Lung (tissue), 12 donors: Measurements from ENCODE around the gene SMARCC2. TPM values are rescaled to one million over a fixed set of nuclear protein-coding genes. Genes with fewer than 3 reads are reported as not detected.

Experiments used
- ATAC-seq: fragments of 200-7000 bp; cut with Tn5 transposase; one replicate; pipeline ENCODE4 v1.9.1; 2020; ENCODE audit warnings: moderate number of reproducible peaks; ENCODE audit not compliant: insufficient read depth, low FRiP score
- DNase-seq, 3 donors: peaks; one replicate each; pipeline ENCODE4 v3.0.0-alpha.2; 2013 to 2017
- H3K27ac ChIP-seq, 2 donors: one replicate each; pipeline ENCODE4 v1.5.1; 2013; ENCODE audit warnings: mild to moderate bottlenecking in 2 of 2, moderate library complexity in 2 of 2, control low read depth in 1 of 2, inconsistent platforms in 1 of 2, low read depth in 1 of 2, low read length in 1 of 2
- H3K27me3 ChIP-seq, 3 donors: one replicate each; pipeline ENCODE4 v1.5.1; 2013; ENCODE audit warnings: low read length in 2 of 3; ENCODE audit not compliant: control insufficient read depth in 3 of 3, insufficient read depth in 3 of 3
- H3K36me3 ChIP-seq, 4 donors: one replicate each; pipeline ENCODE4 v1.5.1; 2013; ENCODE audit warnings: low read length in 4 of 4, mild to moderate bottlenecking in 1 of 4, moderate library complexity in 1 of 4; ENCODE audit not compliant: control insufficient read depth in 4 of 4, insufficient read depth in 4 of 4
- H3K4me1 ChIP-seq, 5 donors: one replicate each; pipeline ENCODE4 v1.5.1; 2013; ENCODE audit warnings: low read length in 5 of 5, mild to moderate bottlenecking in 2 of 5, moderate library complexity in 1 of 5; ENCODE audit not compliant: control insufficient read depth in 5 of 5, insufficient read depth in 5 of 5
- H3K4me3 ChIP-seq: one replicate; pipeline ENCODE4 v1.5.1; 2013; ENCODE audit warnings: mild to moderate bottlenecking, control low read depth, moderate library complexity
- H3K9ac ChIP-seq, 2 donors: one replicate each; pipeline ENCODE4 v1.5.1; 2013; ENCODE audit warnings: low read length in 2 of 2, control low read depth in 1 of 2; ENCODE audit not compliant: insufficient read depth in 1 of 2
- H3K9me3 ChIP-seq, 4 donors: one replicate each; pipeline ENCODE4 v1.5.1; 2013; ENCODE audit warnings: low read length in 3 of 4, mild to moderate bottlenecking in 1 of 4, moderate library complexity in 1 of 4; ENCODE audit not compliant: control insufficient read depth in 4 of 4, insufficient read depth in 3 of 4
- WGBS, 2 donors: extraction: QIAGEN DNeasy Blood & Tissue Kit; methylation state at CpG; one replicate each; pipeline ENCODE4 v1.1.7; 2013; 5-methylcytosine and 5-hydroxymethylcytosine counted together
- polyA plus RNA-seq, 2 donors: library from polyadenylated mRNA; stranded (reverse); fragments of 200-250 nt; gene quantifications; one replicate each; pipeline ENCODE4 v1.2.1, GENCODE V29; 2013
- total RNA-seq, 2 donors: library from RNA; depleted of rRNA in 1 of 2; stranded (reverse); fragments of >200 nt in 1 of 2; gene quantifications; one replicate each; pipeline ENCODE4 v1.2.1, GENCODE V29; 2014 to 2021
- TF ChIP-seq, protein P1 (sequence below): IDR thresholded peaks from 2 replicates; pipeline ENCODE4 v1.5.1; 2012; ENCODE audit warnings: mild to moderate bottlenecking; ENCODE audit errors: control extremely low read depth, extremely low read depth
- donor health status: control.
- donor health status: control.
- donor health status: Bipolar disorder and iron deficiency.
- donor health status: healthy.
- donor health status: DM: yes; HTN: yes; CAD: no.

Gene SMARCC2
- total and polyA plus RNA-seq, 4 donors = 23.9 to 97.5 (median 47.7) TPM

GRCh38 chr12:56236091-56236490 lies 46.8 kb upstream of the SMARCC2 start:
- DNase-seq = no peak
- 94 to 98% methylated on average over 6 of the region's 6 CpGs for WGBS, 2 donors
- H3K36me3 ChIP-seq = peaks cover 0 to 40% (median 10%) of the 10 kb centered on the region in 4 donors

DNA sequence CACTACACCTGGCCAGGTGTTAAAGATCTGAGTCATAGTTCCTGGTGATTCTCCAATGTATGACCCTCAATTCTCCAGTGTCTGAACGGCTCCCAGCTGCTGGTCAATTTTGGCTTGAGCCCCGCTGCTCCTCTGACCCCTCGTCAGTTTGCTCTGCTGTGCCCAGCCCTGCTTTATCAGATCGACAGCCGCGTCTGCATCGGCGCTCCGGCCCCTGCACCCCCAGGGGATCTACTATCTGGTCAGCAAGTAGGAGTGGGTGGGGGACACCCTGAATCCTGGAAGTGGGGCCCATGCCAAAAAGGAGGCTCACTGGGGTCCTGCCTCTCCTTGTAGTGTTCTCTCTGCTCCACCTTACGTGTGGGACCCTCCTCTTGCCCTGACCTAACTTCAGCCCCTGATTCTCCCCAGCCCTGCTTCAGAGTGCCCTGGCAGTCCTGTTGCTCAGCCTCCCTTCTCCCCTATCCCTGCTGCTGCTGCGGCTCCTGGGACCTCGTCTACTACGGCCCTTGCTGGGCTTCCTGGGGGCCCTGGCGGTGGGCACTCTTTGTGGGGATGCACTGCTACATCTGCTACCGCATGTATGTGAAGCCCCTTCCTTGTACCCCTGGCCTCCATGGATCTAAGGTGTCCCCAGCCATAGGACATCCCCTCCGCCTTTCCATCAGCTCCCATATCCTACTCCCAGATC lies 45.6 kb upstream of the SMARCC2 start:
- Histone ChIP-seq H3K27me3 (no peaks in the 10 kb centered on the region), H3K36me3 (peaks cover 0 to 31% (median 4%) of the 10 kb centered on the region in 4 donors), H3K9ac (no peak overlapping the region), H3K9me3 (no peaks in the 10 kb centered on the region), H3K4me3 (no peak overlapping the region), H3K4me1 (peaks cover 0 to 4% (median 0%) of the 10 kb centered on the region in 5 donors), H3K27ac (no peak overlapping the region)
- 74 to 85% methylated on average over 16 of the region's 16 CpGs for WGBS, 2 donors
- TF ChIP-seq, protein P1, sequence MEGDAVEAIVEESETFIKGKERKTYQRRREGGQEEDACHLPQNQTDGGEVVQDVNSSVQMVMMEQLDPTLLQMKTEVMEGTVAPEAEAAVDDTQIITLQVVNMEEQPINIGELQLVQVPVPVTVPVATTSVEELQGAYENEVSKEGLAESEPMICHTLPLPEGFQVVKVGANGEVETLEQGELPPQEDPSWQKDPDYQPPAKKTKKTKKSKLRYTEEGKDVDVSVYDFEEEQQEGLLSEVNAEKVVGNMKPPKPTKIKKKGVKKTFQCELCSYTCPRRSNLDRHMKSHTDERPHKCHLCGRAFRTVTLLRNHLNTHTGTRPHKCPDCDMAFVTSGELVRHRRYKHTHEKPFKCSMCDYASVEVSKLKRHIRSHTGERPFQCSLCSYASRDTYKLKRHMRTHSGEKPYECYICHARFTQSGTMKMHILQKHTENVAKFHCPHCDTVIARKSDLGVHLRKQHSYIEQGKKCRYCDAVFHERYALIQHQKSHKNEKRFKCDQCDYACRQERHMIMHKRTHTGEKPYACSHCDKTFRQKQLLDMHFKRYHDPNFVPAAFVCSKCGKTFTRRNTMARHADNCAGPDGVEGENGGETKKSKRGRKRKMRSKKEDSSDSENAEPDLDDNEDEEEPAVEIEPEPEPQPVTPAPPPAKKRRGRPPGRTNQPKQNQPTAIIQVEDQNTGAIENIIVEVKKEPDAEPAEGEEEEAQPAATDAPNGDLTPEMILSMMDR = no peak
- DNase-seq (no peak), ATAC-seq (no peak)

More at GRCh38 chr12:56236091-56236490, 46.8 kb upstream of the SMARCC2 start:
- no peak overlapping the region for H3K4me3 ChIP-seq
- H3K9ac ChIP-seq = no peak overlapping the region
- TF ChIP-seq, protein P1 = no peak
- H3K27ac ChIP-seq = no peak overlapping the region
- H3K4me1 ChIP-seq = no peaks in the 10 kb centered on the region
- no peak for ATAC-seq
- no peaks in the 10 kb centered on the region for H3K9me3 ChIP-seq
- H3K27me3 ChIP-seq = no peaks in the 10 kb centered on the region

- H3K27me3 ChIP-seq = no peaks in the 10 kb centered on the region
- ATAC-seq = no peak
- no peak overlapping the region for H3K4me3 ChIP-seq
- WGBS, 2 donors = 92% methylated on average over 11 of the region's 11 CpGs
- H3K9me3 ChIP-seq = no peaks in the 10 kb centered on the region
- DNase-seq = no peak
- peaks cover 0 to 5% (median 0%) of the 10 kb centered on the region in 4 donors for H3K36me3 ChIP-seq
- peaks cover 0 to 4% (median 0%) of the 10 kb centered on the region in 5 donors for H3K4me1 ChIP-seq
- no peak overlapping the region for H3K27ac ChIP-seq
- H3K9ac ChIP-seq = no peak overlapping the region
- TF ChIP-seq, protein P1 = no peak
These were observed 41.9 kb upstream of the SMARCC2 start for GRCh38 chr12:56231184-56231582.
